SK-N-SH (cell line): ENCODE data around the gene MFSD12.

ENCODE experiments used
- EP300 ChIP-seq, 2 experiments: IDR thresholded peaks; 2 replicates each; pipeline versions ENCODE4 v1.4.0 to v1.6.1; 2012; ENCODE audit warnings: borderline replicate concordance in 1 of 2, low read depth in 1 of 2, low read length in 1 of 2
- FOSL2 ChIP-seq: IDR thresholded peaks from 2 replicates; pipeline ENCODE4 v1.4.0; 2012; ENCODE audit warnings: low read depth, mild to moderate bottlenecking, moderate library complexity, borderline replicate concordance
- FOXM1 ChIP-seq: IDR thresholded peaks from 2 replicates; pipeline ENCODE4 v1.4.0; 2012; ENCODE audit warnings: low read depth, mild to moderate bottlenecking
- MXI1 ChIP-seq: IDR thresholded peaks from 2 replicates; pipeline ENCODE4 v1.6.1; 2012; ENCODE audit warnings: mild to moderate bottlenecking, low read depth, low read length, improper control_type of control experiment
- POLR2AphosphoS5 ChIP-seq: IDR thresholded peaks from 2 replicates; pipeline ENCODE4 v1.6.1; 2012; ENCODE audit warnings: low read depth, low read length
- TAF1 ChIP-seq: IDR thresholded peaks from 2 replicates; pipeline ENCODE4 v1.6.1; 2012; ENCODE audit warnings: low read depth, mild to moderate bottlenecking, low read length, moderate library complexity, borderline replicate concordance
- YY1 ChIP-seq: IDR thresholded peaks from 2 replicates; pipeline ENCODE4 v1.4.0; 2012; ENCODE audit warnings: low read depth, mild to moderate bottlenecking
- TF ChIP-seq, protein P1 (sequence below): fragments of 200-600 bp; sonication (generic); IDR thresholded peaks from 2 replicates; pipeline ENCODE4 v1.6.1; 2017; ENCODE audit warnings: antibody characterized with exemption, mild to moderate bottlenecking, moderate library complexity
- TF ChIP-seq, protein P2 (sequence below): IDR thresholded peaks from 2 replicates; pipeline ENCODE4 v1.4.0; 2012; ENCODE audit warnings: low read depth
- TF ChIP-seq, protein P3 (sequence below): fragments of 150-350 bp; IDR thresholded peaks from 2 replicates; pipeline ENCODE4 v1.6.1; 2016; ENCODE audit warnings: mild to moderate bottlenecking, low read depth, low read length
- TF ChIP-seq, protein P4 (sequence below): IDR thresholded peaks from 2 replicates; pipeline ENCODE4 v1.4.0; 2012; ENCODE audit warnings: low read depth, borderline replicate concordance

DNA sequence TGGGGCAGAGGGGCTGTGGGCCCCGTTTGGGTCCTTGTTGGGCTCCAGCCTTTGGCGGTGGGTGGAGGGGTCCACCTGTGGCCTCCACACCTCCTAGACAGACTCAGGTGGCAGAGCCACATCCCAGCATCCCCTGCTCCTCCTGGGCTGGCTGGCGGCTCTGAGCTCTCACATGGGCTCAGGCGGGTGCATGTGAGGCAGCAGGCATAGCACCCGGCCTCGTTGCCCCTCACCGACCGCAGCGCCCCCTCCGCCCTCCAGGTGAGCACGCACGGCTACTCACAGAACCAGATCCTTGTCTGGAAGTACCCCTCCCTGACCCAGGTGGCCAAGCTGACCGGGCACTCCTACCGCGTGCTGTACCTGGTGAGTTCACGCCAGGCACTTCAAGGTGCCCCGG lies 24.4 kb downstream of the MFSD12 start:
- TF ChIP-seq FOSL2 (no peak), EP300 (IDR thresholded peaks at IDR 0.05; ENCODE audit: borderline replicate concordance in 1 of 2, low read depth in 1 of 2, low read length in 1 of 2) (no peak), TAF1 (no peak), YY1 (no peak), POLR2AphosphoS5 (no peak), FOXM1 (no peak), MXI1 (no peak)
- TF ChIP-seq, protein P1, sequence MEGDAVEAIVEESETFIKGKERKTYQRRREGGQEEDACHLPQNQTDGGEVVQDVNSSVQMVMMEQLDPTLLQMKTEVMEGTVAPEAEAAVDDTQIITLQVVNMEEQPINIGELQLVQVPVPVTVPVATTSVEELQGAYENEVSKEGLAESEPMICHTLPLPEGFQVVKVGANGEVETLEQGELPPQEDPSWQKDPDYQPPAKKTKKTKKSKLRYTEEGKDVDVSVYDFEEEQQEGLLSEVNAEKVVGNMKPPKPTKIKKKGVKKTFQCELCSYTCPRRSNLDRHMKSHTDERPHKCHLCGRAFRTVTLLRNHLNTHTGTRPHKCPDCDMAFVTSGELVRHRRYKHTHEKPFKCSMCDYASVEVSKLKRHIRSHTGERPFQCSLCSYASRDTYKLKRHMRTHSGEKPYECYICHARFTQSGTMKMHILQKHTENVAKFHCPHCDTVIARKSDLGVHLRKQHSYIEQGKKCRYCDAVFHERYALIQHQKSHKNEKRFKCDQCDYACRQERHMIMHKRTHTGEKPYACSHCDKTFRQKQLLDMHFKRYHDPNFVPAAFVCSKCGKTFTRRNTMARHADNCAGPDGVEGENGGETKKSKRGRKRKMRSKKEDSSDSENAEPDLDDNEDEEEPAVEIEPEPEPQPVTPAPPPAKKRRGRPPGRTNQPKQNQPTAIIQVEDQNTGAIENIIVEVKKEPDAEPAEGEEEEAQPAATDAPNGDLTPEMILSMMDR = no peak
- TF ChIP-seq, protein P2, sequence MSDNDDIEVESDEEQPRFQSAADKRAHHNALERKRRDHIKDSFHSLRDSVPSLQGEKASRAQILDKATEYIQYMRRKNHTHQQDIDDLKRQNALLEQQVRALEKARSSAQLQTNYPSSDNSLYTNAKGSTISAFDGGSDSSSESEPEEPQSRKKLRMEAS = no peak
- TF ChIP-seq, protein P3, sequence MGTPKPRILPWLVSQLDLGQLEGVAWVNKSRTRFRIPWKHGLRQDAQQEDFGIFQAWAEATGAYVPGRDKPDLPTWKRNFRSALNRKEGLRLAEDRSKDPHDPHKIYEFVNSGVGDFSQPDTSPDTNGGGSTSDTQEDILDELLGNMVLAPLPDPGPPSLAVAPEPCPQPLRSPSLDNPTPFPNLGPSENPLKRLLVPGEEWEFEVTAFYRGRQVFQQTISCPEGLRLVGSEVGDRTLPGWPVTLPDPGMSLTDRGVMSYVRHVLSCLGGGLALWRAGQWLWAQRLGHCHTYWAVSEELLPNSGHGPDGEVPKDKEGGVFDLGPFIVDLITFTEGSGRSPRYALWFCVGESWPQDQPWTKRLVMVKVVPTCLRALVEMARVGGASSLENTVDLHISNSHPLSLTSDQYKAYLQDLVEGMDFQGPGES = no peak
- TF ChIP-seq, protein P4, sequence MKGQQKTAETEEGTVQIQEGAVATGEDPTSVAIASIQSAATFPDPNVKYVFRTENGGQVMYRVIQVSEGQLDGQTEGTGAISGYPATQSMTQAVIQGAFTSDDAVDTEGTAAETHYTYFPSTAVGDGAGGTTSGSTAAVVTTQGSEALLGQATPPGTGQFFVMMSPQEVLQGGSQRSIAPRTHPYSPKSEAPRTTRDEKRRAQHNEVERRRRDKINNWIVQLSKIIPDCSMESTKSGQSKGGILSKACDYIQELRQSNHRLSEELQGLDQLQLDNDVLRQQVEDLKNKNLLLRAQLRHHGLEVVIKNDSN = no peak
